AG04450 (cell line): ENCODE data around the gene YES1. TPM values are rescaled to one million over a fixed set of nuclear protein-coding genes. Genes with fewer than 3 reads are reported as not detected.
"Not testable (repeated sequence)": the region's sequence is repeated elsewhere in the genome, so short reads cannot be mapped to it uniquely, and the experiment has no call there.

Experiments used
- CTCF ChIA-PET: fragments of 300-600, 350-600 bp; formaldehyde crosslinking; extraction: SDS; loops from one replicate; lab custom pipeline; 2022; ENCODE audit warnings: antibody characterized with exemption, inconsistent platforms; lab: Charles Lee
- POLR2A ChIA-PET: fragments of 350-600 bp; formaldehyde crosslinking; extraction: SDS; loops from one replicate; lab custom pipeline; 2021; ENCODE audit warnings: antibody characterized with exemption, inconsistent platforms; lab: Yijun Ruan, JAX
- DNase-seq: peaks from one replicate; pipeline ENCODE4 v3.0.0-alpha.2; 2011; ENCODE audit warnings: low read depth, low spot score
- H3K27ac ChIP-seq: one replicate; pipeline ENCODE4 v1.5.1; 2012; ENCODE audit warnings: low read depth, low read length, control low read depth
- H3K27me3 ChIP-seq: one replicate; pipeline ENCODE4 v1.6.0; 2012; ENCODE audit warnings: low read length; ENCODE audit not compliant: control insufficient read depth, insufficient read depth
- H3K4me3 ChIP-seq: 2 replicates; pipeline ENCODE4 v1.5.1; 2011; ENCODE audit warnings: mild to moderate bottlenecking, low read depth, low read length, control low read depth
- H3K9me3 ChIP-seq: 2 replicates; pipeline ENCODE4 v1.5.1; 2012; ENCODE audit warnings: low read length; ENCODE audit not compliant: control insufficient read depth, insufficient read depth
- CTCF ChIP-seq: IDR thresholded peaks from 2 replicates; pipeline ENCODE4 v1.5.1; 2011; ENCODE audit warnings: low read depth, low read length, control low read depth, inconsistent platforms
- polyA plus RNA-seq: library from polyadenylated mRNA; depleted of rRNA; stranded (reverse); fragments of >200 nt; gene quantifications from 2 replicates; pipeline ENCODE4 v1.2.3, GENCODE V29; 2011

Gene YES1
- polyA plus RNA-seq, 1 experiment, result 23.3 TPM

- ChIA-PET CTCF (interaction anchor here (1.0 to 2.2 kb wide), 4 partner anchors 11 to 95 kb away, joined by 3 to 12 read pairs (median 6); partner anchors contain the start of gene ENOSF1), POLR2A (no interaction called here)
- peak; percentile 24 for DNase-seq
- no peak for TF ChIP-seq CTCF
- H3K9me3 ChIP-seq, result no peaks in the 10 kb centered on the region; the same call in none of the 2 replicates
- H3K27me3 ChIP-seq, result no peaks in the 10 kb centered on the region
- H3K4me3 ChIP-seq, result no peak overlapping the region
- no peak overlapping the region for H3K27ac ChIP-seq
Observed at GRCh38 chr18:808086-808485, 4.0 kb downstream of the YES1 start.

- TF ChIP-seq CTCF, result no peak
- no peak for DNase-seq
- CTCF ChIA-PET, result interaction anchor here (1.3 kb wide), 1 partner anchor 34 kb away, joined by 5 read pairs; no protein-coding TSS in a partner anchor
- no peak overlapping the region for H3K4me3 ChIP-seq
- H3K9me3 ChIP-seq, result no peaks in the 10 kb centered on the region
- H3K27ac ChIP-seq, result no peak overlapping the region
- no peaks in the 10 kb centered on the region for H3K27me3 ChIP-seq
- POLR2A ChIA-PET, result no interaction called here
Observed at GRCh38 chr18:805755-806110, 6.3 kb downstream of the YES1 start.

- H3K27ac ChIP-seq, result no peak overlapping the region
- no peaks in the 10 kb centered on the region for H3K27me3 ChIP-seq
- H3K9me3 ChIP-seq, result no peaks in the 10 kb centered on the region
- DNase-seq, result no peak
- no peak for TF ChIP-seq CTCF
- H3K4me3 ChIP-seq, result no peak overlapping the region
- ChIA-PET CTCF (interaction anchor here (0.6 to 1.3 kb wide), 3 partner anchors 14 to 34 kb away, joined by 3 to 5 read pairs (median 3); no protein-coding TSS in a partner anchor), POLR2A (no interaction called here)
Observed at GRCh38 chr18:805008-805754, 6.9 kb downstream of the YES1 start.

GRCh38 chr18:801137-801536, 10.9 kb downstream of the YES1 start:
- no peak for TF ChIP-seq CTCF
- H3K4me3 ChIP-seq, result no peak overlapping the region
- DNase-seq, result no peak
- H3K27ac ChIP-seq, result no peak overlapping the region
- CTCF ChIA-PET, result no interaction called here
- H3K27me3 ChIP-seq, result no peaks in the 10 kb centered on the region
- no peaks in the 10 kb centered on the region for H3K9me3 ChIP-seq
- POLR2A ChIA-PET, result no interaction called here

- Histone ChIP-seq H3K27me3 (no peaks in the 10 kb centered on the region), H3K9me3 (no peaks in the 10 kb centered on the region), H3K27ac (no peak overlapping the region), H3K4me3 (no peak overlapping the region)
- TF ChIP-seq CTCF, result no peak
- ChIA-PET POLR2A (no interaction called here), CTCF (interaction anchor here (1.5 to 1.8 kb wide), 2 partner anchors 31 to 40 kb away, joined by 4 to 10 read pairs; no protein-coding TSS in a partner anchor)
- no peak for DNase-seq
Observed at GRCh38 chr18:799943-800342, 12.1 kb downstream of the YES1 start.

GRCh38 chr18:795383-795782, 16.7 kb downstream of the YES1 start:
- H3K27ac ChIP-seq, H3K9me3 ChIP-seq, DNase-seq, POLR2A ChIA-PET, H3K4me3 ChIP-seq, H3K27me3 ChIP-seq: not testable (repeated sequence)
- CTCF ChIA-PET, result interaction anchor here (1.3 to 1.4 kb wide), 2 partner anchors 36 to 44 kb away, joined by 5 read pairs; no protein-coding TSS in a partner anchor
